Fibroblast of skin of abdomen (primary cell): Measurements from ENCODE around the gene WDR7.

ENCODE experiments used
- DNase-seq: peaks from one replicate; pipeline ENCODE4 v3.0.0-alpha.2; 2013

WDR7 gene

DNA sequence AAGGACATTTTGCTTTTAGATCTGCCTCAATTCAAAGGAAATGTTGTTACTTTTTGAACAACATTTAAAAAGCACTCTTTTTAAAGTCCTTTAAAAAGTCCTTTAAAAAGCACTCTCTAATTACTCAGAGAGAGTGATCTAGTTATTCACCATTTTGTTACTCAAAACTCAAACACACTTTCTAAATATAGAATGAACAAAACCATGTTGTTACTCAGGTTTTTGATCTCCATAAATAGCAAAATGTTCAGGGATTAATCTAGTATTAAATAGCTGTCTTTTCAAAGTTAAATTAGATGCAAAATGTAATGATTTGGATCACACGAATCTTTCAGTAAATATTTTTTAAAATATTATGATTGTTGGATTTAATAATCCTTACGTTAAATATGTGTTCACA is 352.2 kb downstream of the WDR7 start:
- no peak for DNase-seq

DNA sequence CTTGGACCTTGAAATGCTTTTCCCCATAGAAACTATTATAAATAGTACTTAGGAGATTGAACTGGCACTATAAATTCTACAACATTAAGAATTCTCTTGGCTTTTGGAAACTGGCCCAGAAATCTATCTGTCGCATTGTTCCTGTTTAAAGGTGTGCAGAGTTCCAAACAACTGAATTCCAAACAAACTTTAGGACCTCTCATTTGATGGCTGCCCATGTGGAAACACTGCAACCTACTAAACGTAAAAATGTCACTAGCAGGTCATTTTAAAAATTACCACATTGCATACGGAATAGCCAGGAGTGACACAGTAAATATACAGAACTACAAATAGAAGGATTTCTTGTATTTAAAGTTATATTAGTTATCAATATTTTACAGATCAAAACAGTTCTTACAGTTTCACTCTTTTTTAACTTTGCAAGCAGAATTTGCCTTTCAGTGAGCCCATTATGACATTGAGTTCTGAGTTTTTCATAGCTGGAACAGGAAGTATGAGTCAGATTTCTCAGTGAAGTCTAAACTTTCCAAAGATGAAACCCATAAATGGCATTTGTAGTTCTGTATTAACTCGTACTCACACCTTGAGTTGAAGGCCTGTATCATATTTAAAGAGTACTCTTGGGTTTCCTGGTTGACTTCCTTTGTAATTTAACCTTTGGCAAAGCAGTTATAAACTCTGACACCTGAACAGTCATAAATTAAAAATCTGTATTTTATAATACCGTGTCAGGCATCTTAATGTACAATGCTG is 353.4 kb downstream of the WDR7 start:
- peak; percentile 54 for DNase-seq

DNA sequence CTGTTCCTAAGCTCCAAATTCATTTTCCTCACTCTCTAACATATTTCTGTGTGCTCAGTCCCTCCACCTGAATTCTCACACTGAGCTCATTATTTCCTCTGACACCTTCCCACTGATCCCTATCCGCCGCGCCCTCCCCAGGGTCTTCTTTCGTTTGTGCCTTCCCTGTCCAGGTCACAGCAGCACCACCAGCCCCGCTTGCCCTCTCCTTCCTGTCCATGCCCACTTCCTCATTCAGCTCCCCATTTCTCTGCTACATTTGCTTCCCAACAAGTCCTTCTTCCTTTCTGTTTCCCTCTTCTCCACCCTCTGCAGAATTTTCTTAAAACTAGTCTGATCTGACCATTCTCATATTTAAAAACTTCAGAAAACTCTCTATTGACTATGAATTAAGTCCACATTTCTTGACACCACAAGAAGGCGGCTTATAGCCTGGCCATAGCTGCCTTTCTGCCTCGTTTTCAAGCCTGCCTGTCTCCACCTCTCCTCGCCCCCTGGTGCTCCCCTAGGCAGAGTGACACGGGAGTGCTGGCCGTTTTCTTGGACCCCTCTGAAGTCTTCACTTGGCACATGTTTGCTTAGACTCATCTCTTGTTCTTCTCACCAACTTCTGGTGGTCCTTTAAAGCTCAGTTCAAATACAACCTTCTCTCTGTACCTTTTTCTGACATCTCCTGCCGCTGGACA is 357.0 kb downstream of the WDR7 start:
- no peak for DNase-seq

DNA sequence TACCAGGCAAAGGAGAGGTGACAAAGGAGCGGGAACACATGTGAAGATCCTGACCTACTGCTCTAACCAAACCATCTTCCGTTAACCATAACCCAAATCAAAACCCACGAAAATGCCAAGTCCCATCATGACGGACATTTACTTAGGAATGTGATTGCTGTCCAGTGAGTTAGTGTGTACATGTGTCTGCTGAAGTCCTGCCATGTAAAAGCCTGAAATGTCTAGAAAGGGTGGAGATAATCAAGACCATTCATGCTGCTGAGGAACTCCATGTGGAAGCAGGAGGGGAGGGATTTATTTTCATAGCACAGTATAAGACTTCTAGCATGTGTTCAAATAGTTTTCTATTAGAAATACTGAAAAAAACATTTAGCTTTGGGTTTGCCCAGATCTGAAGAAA is 358.7 kb downstream of the WDR7 start:
- no peak for DNase-seq

DNA sequence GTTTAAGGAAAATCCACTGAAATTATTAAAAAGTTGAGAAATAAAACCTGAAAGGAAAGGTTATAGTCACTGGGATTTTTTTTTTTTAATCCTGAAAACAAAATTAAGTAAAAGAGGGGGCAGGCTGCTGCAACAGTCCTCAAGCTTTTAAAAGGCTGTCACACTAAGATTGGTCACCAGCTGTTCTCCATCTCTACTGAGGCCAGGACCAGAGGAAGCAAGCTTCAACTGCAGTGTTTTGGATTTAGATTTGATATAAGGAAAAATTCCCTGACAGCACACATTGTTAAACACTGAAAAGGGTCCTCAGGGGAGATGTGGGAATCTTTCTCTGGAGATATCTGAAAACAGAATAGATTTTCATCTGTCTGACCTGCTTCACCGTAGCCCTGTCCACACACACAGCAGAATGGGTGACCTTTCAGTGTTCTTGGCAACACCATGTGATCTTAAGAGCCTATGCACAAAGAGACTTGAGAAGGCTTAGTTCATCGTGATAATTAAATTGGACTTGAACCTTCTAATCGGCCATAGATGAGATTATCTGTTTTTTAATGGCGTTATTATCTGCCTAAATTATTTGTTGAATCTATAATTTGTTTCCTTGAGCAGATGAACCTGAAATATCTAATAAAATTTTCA is 363.7 kb downstream of the WDR7 start:
- no peak for DNase-seq

DNA sequence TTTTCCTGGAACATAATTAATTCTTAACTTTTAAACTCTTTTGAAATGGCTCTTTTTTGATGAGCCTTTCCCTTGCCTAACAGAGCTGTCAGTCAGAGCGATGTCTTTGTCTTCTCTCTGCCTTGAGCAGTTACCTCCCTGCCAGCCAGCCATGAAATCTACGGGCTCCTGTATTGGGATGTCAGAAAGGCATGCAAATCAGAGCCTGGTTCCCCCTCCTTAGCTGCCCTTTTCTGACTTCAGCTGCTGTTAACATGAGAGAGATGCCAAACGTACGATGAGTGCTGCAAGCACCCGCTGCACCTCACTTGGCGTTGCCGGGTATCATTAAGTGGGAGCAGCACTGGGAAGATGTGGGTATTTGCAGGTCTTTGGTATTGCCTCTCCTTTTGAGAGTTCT is 364.3 kb downstream of the WDR7 start:
- no peak for DNase-seq

DNA sequence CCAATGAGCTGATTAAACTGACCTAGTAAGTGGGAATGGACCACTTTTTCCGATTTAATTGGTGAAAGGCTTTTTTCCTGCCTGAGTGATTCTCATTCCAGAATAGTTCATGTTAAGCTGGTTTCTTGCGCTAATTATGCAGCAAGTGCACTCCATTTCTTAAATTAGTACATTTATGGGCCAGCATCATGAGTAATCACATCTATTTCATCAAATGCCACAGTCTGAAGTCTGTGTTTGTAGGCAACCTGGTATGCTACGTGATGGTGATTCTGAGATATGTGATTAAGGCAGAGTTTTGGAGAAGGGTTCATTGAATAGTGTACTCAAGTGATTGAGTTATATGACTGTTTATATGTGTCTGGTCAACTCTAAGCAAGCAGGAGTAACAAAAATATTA is 367.7 kb downstream of the WDR7 start:
- DNase-seq = no peak

DNA sequence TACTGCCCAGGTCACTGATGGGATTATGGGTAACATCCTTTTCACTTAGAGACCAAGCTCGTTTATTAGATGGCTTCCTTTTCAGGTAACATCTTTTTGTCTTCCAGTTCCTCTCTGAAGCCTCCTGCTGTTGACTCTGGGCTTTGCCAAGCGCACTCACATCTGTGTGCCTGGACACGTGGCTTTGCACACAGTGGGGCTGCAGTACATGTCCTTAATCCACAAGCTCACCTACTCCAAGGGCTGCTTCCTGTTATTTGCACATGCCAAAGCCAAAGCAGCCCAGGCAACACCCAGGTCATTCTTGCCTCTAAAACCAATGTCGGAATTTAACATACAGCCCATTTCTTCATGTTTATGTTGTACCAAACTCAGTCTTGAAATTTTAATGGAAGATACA is 371.6 kb downstream of the WDR7 start:
- DNase-seq = no peak

DNA sequence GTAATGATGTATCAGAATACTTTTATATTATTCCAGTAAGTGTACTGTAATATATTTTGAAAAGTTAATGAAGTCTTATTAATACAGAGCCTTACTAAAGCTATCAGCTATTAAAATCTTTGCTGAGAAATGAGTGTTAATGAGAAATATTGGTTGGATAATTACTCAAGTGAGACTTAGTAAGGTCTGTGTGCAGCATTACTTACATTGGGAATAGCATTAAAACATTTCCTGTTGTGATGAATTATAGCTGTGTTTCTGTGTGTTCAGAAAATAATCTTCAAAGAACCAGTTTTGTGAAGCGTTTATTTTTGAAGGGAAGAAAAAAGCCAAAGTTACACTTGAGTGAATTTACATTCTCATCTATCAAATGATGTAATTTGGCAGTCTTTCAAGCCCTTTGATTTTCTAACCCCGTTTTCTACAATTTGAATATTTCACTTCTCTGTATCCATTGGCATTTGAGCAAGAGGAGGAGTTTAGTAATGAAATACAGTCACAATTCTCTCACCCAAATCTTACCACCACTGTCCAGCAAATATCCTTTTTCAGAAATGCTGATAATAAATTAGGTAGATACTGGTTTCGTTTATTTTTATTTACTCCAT is 372.2 kb downstream of the WDR7 start:
- DNase-seq = peak; percentile 8

DNA sequence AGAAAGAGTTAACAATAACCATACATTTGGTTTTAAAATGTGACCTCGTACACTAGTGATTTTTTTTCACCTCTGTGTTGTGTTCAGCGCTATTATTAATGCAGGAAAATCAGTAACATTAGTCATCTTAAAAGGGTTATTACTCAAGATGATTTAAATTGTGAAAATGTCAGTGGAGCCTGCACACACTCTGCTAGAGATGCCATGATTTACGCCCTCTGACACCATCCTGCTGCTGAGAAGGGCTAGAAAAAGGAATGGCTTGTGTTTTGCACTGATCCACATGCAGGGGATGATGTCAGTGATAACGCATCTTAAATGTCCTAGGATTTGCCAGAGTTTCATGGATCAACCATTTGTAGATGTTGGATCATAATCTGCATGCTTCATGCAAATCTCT is 374.4 kb downstream of the WDR7 start:
- peak; percentile 73 for DNase-seq

DNA sequence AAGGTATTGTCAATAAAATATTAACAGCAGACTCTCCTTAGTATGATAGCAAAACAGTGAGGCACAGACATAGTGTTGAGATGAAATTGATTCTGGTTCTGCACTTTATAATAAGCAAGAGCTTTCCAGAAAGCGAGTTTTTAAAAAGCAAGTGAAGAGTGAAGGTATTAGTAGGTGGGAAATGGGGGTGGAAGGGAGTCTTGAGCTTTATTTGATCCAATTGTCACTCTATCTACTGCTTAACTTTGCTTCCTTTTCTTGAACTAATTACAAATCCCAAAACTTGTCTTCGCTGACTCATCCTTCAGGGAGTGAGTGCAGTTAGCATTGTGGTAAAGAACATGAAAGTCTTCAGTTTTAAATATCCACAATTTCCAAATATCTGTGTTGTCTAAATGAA is 375.2 kb downstream of the WDR7 start:
- DNase-seq = peak; percentile 28

DNA sequence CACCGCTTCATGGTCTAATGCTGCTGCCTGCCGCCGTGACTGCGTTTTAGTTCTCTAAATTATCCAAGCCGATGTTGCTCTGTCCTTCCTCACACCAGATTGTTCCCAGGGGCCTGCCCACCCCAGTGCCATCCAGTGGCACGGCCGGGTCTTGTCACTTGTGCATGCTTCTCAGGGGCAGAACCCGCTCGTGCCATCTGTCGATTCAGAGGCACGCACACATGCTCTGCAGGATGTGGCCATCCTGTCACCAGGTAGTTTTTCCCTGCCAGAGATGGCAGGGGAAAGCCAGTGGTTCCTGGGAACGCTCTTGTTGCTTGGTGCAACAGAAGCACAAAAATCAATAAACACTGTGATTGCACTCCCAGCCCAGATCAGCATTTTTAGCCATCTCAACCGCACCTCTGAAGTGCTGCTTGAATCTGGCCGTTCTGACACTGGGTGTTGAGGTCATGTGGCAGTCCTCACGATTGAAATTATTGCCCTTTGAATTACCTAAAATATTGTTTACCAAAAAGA is 376.1 kb downstream of the WDR7 start:
- DNase-seq = no peak

DNA sequence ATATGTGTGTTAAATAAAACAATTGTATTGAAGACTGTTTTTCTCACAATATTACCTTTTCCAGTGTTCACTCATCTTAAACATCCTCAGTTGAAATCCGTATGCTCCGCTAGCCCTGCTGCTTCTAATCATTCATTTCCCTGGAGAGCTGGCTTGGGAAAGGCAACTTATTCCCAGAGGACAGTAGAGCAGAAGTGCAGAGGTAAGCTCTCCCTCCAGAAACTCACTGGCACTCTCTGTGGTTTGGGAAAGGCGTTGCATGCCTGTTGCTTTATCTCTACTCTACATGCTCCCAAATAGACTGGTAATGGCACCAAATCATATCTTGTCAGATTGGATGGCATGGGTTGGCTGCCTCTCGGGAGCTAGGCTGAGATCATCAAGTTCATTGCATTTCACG is 378.6 kb downstream of the WDR7 start:
- DNase-seq = no peak

DNA sequence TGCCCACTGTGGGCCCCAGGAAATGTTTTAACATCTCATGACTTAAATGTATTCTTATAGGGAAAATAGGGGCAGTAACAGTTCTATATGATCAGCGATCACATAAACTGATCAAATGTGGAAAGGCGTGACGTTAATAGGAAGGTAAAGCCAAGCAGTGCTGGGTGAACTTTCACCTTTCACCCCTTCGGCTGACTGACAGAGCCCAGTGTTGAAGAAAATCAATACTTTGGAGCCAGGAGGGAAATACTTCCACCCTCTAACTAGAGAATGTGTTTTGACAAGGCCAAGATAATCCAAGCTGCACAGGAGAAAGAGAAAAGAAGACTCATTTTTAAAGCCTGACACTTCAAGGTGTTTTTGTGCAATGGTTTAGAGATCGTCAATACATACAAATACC is 379.3 kb downstream of the WDR7 start:
- DNase-seq = no peak

DNA sequence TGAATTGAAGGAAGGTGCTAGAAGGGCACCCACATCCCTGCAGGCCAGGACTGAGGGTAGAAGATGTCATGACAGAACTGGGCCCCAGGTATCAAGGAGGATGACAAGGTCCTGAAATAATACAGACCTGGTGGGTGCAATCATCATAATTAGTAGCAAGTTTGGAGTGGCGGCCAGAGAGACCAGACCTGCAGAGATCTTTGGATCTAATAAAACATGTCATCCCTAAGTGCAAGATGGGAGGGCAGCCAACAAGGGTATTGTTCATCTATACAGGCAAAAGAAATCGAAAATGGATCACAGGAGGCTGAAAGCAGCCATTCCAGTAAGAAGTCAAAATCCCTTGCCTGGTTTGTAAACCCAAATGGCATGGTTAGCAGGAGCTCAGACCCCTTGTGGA is 384.4 kb downstream of the WDR7 start:
- no peak for DNase-seq

DNA sequence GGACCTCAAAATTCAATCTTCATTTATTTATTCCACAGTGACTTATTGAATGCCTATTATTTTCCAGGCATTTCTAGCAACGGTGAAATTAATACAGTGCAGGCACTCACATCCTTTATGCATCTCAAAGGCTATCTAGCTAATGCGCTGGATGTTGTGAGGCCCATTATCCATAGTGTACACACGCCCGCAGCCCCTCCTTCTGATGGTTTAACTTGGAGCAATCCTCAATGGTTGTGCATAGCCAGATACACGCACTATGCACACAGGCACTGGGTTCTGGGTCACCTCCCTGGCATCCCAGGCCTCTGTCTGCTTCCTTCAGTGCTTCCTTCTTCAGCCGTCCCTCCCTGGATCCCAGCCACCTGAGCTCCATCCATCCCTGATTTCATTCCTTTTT is 387.2 kb downstream of the WDR7 start:
- no peak for DNase-seq

DNA sequence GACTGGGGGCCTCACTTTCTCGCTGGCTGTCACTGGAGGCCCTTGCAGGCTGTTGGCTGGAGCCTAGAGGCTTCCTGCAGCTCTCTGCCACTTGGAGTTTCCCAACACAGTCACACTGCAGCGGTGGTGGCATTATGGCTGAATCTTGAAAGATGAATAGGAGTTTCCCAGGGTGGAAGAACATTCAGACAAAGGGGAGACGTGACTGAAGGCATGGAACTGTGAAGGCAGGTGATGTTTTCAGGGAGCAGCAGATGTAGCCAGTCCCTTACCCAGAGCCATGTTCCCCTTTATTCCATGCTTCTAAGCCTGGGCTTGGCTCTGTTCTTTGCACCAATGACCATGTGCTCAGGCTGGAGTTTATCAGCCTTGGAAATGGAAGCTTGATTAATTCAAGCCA is 389.0 kb downstream of the WDR7 start:
- no peak for DNase-seq

DNA sequence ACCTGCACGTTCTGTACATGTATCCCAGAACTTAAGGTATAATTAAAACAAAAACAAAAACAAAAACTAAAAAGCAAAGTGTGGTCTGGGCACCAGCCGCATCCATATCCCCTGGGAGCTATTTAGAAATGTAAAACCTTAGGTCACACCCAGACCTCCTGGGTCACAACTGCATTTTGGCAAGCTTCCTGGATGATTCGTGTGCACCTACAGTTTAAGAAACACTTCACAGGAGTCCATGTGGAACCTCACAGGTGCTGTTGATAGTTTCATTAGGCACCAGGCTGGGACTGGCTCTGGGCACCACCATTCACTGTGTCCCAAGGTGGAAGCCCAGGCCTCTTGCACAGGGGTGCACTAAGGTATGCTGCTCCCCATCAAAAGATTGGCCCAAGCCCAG is 392.1 kb downstream of the WDR7 start:
- no peak for DNase-seq

DNA sequence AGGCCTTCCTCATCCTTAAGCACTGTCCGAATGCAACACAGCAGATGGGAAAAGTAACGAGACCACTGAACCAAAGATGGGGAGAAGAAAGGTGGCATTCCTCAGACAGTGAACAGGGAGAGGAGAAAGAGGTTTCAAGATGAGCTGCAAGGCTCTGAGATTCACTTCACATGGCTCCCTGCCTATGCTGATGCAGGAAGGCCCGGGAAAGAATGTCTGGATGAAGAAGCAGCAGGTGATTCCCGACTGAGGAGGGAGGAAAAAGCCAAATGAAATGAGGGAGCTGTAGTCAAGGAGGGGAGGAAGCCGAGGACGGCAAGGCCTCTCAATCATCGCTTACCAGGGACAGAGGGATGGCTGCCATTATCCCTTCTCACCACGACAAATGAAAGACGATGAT is 397.2 kb downstream of the WDR7 start:
- no peak for DNase-seq

DNA sequence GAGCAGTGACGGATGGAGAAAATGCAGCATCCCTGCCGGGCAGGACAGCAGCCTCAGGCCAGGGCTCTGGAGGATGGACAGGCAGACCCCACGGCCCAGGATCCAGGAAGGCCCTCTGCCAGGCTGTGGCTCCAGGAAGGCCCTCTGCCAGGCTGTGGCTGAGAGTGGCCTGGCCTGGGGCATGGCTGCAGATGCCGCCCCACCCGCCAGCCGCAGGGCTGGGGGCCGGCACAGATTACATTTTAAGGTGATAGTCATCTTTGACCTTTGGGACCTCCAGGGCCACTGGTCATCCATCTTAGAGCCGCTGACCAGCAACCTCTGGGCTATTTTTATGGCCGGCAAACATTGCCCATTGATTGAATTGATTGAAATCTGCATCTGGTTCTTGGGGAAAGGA is 397.7 kb downstream of the WDR7 start:
- DNase-seq = no peak

DNA sequence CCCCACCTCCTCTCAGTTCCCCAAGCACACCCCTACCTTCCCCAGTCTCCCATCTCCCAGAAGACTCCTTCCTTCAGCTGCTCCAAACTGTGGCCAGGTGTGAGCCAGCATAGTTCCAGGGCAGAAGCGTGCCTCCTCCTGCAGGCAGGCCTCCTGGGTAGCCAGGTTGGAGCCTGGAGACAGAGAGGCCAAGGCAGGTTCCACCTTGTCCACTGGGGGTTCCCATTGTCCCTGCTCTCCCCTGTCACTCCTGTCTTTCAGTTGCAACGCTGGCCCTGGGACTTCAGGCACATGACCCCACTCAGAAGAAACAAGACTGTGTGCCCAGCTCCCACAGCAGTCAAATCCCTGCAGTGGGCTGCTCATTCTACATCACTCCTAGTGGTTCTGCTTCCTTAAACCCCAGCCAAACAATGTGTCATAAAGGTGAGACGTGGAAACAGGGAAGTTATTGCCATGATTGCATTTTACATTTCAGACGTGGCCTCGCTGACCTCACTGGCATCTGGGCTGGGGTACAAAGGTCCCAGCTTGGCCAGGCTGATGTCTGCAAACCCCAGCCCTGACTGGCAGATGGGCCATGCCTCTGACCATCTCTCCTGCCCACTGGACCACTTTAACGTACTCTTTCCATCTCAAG is 399.3 kb downstream of the WDR7 start:
- no peak for DNase-seq

DNA sequence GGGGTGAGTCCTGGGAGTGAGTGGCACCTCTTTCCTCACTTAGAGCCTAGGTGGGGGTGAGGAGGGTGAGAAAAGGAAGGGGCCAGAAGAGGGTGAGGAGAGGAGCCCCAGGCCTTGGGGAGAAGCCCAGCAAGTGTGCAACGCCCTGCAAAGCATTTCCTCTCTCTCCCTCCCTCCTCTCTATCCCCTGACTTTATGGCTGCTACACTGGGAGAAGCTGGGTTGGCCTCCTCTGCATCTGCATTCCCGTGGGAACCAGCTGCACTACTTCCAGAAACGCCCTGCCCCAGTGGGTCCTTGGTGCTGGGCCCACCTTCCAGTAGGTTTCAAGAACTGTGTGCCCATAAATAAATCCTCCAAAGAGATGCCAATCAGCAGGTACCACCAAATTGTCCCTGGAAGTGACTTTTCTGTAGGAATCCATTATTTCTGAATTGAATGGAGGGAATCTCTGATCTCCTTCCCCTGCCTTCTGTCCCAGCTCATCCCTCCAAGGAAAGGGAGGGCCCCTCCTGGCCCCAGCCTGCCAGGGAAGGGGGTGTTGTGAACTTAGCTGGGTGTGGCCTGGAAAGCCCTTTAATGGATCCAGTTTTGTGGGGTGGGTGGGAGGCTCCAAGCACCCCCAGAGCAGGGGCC is 400.0 kb downstream of the WDR7 start:
- no peak for DNase-seq
